Stimulated activated CD4-positive, alpha-beta T cell treated with anti-CD3 and anti-CD28 coated beads, TNF-alpha, amount 100 ng/mL, for 48 hours (primary cell): ENCODE results near the gene EMX2.
"Not testable (repeated sequence)": the region's sequence is repeated elsewhere in the genome, so short reads cannot be mapped to it uniquely, and the experiment has no call there.

ENCODE experiments used
- DNase-seq, 3 donors: peaks; one replicate each; pipeline ENCODE4 v3.0.0-alpha.2; 2020; ENCODE audit warnings: low read depth in 3 of 3

EMX2 gene

GRCh38 chr10:117560942-117561341 lies 18.4 kb downstream of the EMX2 start:
- no peak for DNase-seq

- no peak for DNase-seq
Measured at GRCh38 chr10:117562220-117562619, 19.7 kb downstream of the EMX2 start.

DNA sequence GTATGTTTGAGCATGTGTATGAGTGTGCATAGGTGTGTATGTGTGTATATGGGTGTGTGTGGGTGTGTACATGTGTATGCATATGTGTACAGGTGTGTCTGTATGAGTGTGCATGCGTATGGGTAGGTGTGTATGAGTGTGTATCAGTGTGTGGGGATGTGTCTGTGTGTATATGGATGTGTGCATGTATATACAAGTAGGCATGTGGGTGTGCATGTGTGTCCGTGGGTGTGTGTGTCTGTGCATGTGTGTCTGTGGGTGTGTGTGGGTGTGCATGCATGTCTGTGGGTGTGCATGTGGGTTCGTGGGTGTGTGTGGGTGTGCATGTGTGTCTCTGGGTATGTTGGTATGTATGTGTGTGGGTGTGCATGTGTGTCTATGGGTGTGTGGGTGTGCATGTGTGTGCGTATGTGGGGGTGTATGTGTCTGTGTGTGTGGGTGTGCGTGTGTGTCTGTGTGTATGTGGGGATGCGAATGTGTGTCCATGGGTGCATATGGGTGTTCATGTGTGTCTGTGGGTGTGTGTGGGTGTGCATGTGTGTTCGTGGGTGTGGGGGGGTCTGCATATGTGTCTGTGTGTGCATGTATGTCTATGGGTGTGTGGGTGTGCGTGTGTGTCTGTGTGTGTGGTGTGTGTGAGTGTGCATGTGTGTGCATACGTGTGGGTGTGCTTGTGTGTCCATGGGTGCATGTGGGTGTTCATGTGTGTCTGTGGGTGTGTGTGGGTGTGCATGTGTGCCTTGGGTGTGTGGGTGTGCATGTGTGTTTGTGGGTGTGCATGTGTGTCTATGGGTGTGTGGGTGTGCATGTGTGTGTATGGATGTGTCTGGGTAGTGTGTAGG lies 20.6 kb downstream of the EMX2 start:
- no peak for DNase-seq

GRCh38 chr10:117563780-117564179 lies 21.2 kb downstream of the EMX2 start:
- DNase-seq, result no peak

DNA sequence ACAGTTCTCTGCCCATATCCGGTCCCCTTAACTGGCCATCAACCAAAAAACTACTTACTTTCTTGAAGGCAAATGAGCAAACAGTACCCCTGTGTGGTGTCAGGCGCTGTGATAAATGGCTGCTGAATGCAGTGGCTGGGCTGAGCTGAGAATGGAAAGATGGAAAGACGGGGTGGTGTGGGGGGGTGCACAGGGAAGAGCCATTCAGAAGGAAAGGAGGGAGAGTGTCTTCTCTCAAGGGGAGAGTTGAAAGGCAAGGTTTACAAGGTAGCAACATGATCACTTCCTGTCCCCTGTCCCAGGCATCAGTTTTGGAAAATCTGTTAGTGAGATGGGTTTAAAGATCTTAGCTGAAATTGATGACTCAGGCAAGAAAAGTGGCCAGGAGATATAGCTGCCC lies 22.5 kb downstream of the EMX2 start:
- no peak for DNase-seq

- no peak for DNase-seq
Measured at GRCh38 chr10:117568334-117568733, 25.8 kb downstream of the EMX2 start.

DNA sequence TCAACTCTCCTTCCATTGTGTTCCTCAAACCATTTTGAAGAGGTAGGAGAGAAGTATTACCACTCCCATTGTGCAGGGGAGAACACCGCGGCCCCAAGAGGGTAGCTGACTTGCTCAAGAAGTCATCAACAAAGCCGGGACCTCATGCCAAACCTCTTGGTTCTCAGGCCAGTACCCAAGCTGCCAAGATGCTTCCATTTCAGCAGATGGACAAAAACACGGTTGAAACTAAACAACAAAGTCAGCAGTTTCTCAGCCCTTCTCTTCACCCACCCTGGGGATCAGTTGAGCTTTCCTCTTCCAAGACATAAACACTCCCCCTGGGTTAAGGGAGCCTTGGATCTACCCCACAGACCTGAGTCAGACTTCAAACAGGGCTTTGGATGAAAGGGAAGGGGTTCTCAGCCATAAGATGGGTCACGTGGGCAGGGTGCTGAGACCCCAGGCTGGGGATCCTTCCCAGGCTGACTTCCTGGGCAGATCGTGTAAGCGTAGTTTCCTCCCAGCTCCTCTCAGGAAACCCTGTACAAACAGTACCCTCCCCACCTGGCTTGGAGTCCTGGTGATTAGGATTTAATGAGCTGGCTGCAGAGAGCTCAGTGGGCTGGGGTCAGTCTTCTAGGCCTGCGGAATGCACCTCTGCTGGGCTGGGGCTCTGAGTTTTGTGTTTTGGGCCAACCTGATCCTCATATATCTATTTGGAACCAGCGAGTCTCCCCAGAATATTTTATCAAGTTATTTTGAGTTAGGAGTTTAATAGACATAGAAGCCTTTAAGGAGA lies 27.3 kb downstream of the EMX2 start:
- no peak for DNase-seq

GRCh38 chr10:117570880-117571279 lies 28.3 kb downstream of the EMX2 start:
- no peak for DNase-seq

GRCh38 chr10:117574498-117575146 lies 32.1 kb downstream of the EMX2 start:
- no peak for DNase-seq

DNA sequence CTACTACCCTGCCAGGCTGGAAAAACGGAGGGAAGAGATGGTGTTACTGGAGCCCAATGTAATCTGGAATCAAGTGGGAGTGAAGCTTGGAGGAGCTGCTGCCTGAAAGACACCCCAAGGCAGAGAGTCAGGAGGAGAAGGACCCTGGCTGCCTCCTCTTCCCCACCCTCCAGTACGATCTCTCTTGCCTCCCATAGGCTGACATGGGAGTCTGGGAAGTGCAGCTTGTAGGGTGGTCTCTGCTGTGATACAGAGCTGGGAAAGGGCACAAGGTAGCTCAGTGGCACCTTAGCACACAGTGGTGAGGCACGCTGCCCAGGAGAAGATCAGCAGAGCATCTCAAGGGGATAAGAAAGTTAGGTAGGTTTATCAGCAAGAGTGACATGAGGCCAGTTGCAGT lies 35.9 kb downstream of the EMX2 start:
- no peak for DNase-seq

DNA sequence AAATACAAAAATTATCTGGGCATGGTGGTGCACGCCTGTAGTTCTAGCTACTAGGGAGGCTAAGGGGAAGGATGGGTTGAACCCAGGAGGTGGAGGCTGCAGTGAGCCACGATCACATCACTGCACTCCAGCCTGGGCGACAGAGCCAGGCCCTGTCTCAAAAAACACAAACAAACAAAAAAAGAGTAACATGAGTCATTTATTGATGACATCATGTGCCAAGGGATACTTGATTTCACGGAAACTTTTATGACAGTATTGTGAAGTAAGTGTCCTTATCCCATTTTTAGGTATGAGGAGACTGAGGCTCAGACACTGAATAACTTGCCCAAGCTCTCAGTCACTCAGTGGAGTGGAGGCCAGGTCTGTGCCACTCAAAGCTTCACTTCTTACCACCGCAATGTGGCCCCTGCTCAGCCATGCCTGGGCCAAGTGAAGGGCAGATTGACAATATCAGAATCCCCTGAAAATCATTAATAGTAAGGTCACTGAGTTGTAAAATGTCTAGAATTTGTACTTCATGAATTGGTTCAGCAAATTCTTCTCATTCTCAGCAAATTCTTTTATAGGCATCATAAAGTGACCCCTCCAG lies 36.5 kb downstream of the EMX2 start:
- no peak for DNase-seq

GRCh38 chr10:117581961-117582360 lies 39.4 kb downstream of the EMX2 start:
- DNase-seq, result no peak

DNA sequence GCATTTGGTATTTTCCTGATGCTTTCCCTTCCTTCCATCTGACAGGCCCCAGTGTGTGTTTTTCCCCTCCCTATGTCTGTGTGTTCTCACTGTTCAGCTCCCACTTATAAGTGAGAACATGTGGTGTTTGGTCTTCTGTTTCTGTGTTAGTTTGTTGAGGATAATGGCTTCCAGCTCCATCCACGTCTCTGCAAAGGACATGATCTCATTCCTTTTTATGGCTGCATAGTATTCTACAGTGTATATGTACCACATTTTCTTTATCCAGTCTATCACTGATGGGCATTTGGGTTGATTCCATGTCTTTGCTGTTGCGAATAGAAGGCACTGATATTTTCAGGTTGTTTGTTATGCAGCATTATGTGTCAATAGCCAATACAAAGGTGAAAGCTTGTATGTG lies 42.3 kb downstream of the EMX2 start:
- not testable (repeated sequence) for DNase-seq

- no peak for DNase-seq
Measured at GRCh38 chr10:117587036-117587435, 44.5 kb downstream of the EMX2 start.

GRCh38 chr10:117590101-117590875 lies 47.7 kb downstream of the EMX2 start:
- DNase-seq, result no peak

DNA sequence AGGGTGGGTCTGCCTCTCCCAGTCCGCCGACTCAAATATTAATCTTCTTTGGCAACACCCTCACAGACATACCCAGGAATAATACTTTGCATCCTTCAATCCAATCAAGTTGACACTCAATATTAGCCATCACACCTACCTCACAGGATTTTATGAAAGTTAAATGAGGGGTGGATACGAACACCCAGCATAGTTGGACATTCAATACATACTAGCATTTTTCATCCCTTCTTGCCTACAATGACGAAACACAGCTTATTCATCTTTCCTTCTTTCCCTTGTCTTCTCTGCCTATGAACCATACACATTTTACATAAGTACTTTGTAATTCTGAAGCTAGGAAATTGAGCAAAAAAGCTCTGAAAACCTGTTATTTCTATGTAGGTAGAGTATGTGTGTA lies 48.5 kb downstream of the EMX2 start:
- no peak for DNase-seq

DNA sequence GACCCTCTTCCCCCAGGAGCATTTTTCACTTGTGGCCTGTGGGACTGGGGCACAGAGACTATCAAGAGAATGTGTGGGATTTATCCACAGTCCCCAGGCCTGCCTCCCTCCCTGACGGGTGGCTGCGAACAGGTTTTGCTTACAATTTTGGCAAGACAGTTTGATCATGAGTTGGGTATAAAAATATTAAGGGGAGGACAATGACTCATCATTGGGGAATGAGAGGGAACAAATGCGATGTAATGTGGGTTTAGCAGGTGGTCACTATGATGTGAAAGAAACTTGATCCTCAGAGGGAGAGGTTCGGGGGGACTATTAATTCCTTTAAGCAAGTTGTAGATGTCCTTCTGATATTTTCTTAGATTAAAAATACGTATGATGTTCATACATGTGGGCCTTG lies 52.2 kb downstream of the EMX2 start:
- DNase-seq, result no peak

DNA sequence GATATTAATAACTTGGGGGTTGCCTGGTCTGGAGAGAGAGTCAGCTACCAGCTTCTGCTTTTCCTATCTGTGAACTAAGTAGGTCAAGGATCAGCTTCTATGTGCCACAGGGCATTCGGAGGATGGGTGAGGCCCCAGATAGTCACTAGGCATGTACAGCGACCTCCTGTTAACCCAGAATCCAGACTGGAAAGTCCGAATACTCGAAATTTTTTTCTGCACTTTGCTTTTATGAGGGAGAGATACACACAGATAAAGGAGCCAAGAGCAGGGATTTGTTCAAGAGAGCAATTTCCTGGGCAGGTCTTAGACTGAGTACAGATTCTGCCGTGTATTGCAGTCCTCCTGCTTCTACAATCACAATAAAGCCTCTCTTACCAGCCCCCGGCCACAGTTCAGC lies 54.2 kb downstream of the EMX2 start:
- no peak for DNase-seq

GRCh38 chr10:117597216-117597615 lies 54.7 kb downstream of the EMX2 start:
- no peak for DNase-seq
